SKM-1 (cell line): ENCODE measurements around the gene NR1H4.
"Not testable (repeated sequence)": the region's sequence is repeated elsewhere in the genome, so short reads cannot be mapped to it uniquely, and the experiment has no call there.

Experiments used
- DNase-seq: peaks from one replicate; lab custom pipeline; 2025; ENCODE audit not compliant: unreplicated experiment; lab: John Stamatoyannopoulos, UW

NR1H4 gene

GRCh38 chr12:100473716-100474150 is at the start of gene NR1H4:
Gene NR1H4 (plus strand): TSS chr12:100473866. CDS start chr12:100493324, 19,458 bp downstream.
- DNase-seq, result no peak

GRCh38 chr12:100426145-100426544 is 47.5 kb upstream of the NR1H4 start:
- DNase-seq, result no peak

- no peak for DNase-seq
Measured at GRCh38 chr12:100427078-100427477, 46.6 kb upstream of the NR1H4 start.

- not testable (repeated sequence) for DNase-seq
Measured at GRCh38 chr12:100430251-100430650, 43.4 kb upstream of the NR1H4 start.

GRCh38 chr12:100433701-100434100 is 40.0 kb upstream of the NR1H4 start:
- DNase-seq, result no peak

GRCh38 chr12:100434177-100434576 is 39.5 kb upstream of the NR1H4 start:
- no peak for DNase-seq

GRCh38 chr12:100435957-100436356 is 37.7 kb upstream of the NR1H4 start:
- no peak for DNase-seq

GRCh38 chr12:100437038-100437841 is 36.4 kb upstream of the NR1H4 start:
- DNase-seq, result no peak

GRCh38 chr12:100439797-100440196 is 33.9 kb upstream of the NR1H4 start:
- no peak for DNase-seq

- no peak for DNase-seq
Measured at GRCh38 chr12:100442403-100442802, 31.3 kb upstream of the NR1H4 start.

GRCh38 chr12:100443434-100443833 is 30.2 kb upstream of the NR1H4 start:
- no peak for DNase-seq

GRCh38 chr12:100445081-100445481 is 28.6 kb upstream of the NR1H4 start:
- DNase-seq, result peak; percentile 33

GRCh38 chr12:100447381-100447780 is 26.3 kb upstream of the NR1H4 start:
- no peak for DNase-seq

- no peak for DNase-seq
Measured at GRCh38 chr12:100448656-100449055, 25.0 kb upstream of the NR1H4 start.

- no peak for DNase-seq
Measured at GRCh38 chr12:100450735-100451134, 22.9 kb upstream of the NR1H4 start.

GRCh38 chr12:100453951-100454350 is 19.7 kb upstream of the NR1H4 start:
- DNase-seq, result no peak

GRCh38 chr12:100455896-100456295 is 17.8 kb upstream of the NR1H4 start:
- no peak for DNase-seq

- no peak for DNase-seq
Measured at GRCh38 chr12:100458191-100458590, 15.5 kb upstream of the NR1H4 start.

GRCh38 chr12:100460702-100461101 is 13.0 kb upstream of the NR1H4 start:
- no peak for DNase-seq

- no peak for DNase-seq
Measured at GRCh38 chr12:100461330-100461973, 12.2 kb upstream of the NR1H4 start.

- no peak for DNase-seq
Measured at GRCh38 chr12:100463661-100464060, 10.0 kb upstream of the NR1H4 start.

GRCh38 chr12:100464529-100464928 is 9.1 kb upstream of the NR1H4 start:
- no peak for DNase-seq
